Endodermal cell (in vitro differentiated cells): ENCODE measurements around the gene MRNIP. TPM values are rescaled to one million over a fixed set of nuclear protein-coding genes. Genes with fewer than 3 reads are reported as not detected.
A peak's percentile ranks its signal among the peaks of the same experiment; 100 is the strongest.

Experiments used
- DNase-seq: peaks from one replicate; pipeline ENCODE4 v3.0.0-alpha.2; 2017
- H3K27ac ChIP-seq: 2 replicates; pipeline ENCODE4 v1.5.1; 2013; ENCODE audit warnings: mild to moderate bottlenecking, low read depth, low read length, moderate library complexity
- H3K27me3 ChIP-seq: 2 replicates; pipeline ENCODE4 v1.6.1; 2013; ENCODE audit warnings: mild to moderate bottlenecking, low read length, moderate library complexity; ENCODE audit not compliant: insufficient read depth, control insufficient read depth, poor library complexity, severe bottlenecking
- H3K36me3 ChIP-seq: 2 replicates; pipeline ENCODE4 v1.7.0; 2013; ENCODE audit warnings: mild to moderate bottlenecking, low read length, moderate library complexity; ENCODE audit not compliant: control insufficient read depth, insufficient read depth
- H3K4me1 ChIP-seq: one replicate; pipeline ENCODE4 v1.7.0; 2013; ENCODE audit warnings: low read length; ENCODE audit not compliant: control insufficient read depth, insufficient read depth
- H3K4me3 ChIP-seq: 2 replicates; pipeline ENCODE4 v1.5.1; 2013; ENCODE audit warnings: mild to moderate bottlenecking, low read length, moderate library complexity
- H3K9ac ChIP-seq: 2 replicates; pipeline ENCODE4 v1.6.1; 2013; ENCODE audit warnings: mild to moderate bottlenecking, low read length, moderate library complexity; ENCODE audit not compliant: poor library complexity, severe bottlenecking; ENCODE audit errors: extremely low read depth
- H3K9me3 ChIP-seq: 2 replicates; pipeline ENCODE4 v1.6.1; 2013; ENCODE audit warnings: mild to moderate bottlenecking, low read length, moderate library complexity; ENCODE audit not compliant: control insufficient read depth
- H3K27ac Mint-ChIP-seq: 2 replicates; pipeline ENCODE4 v1.8.0; 2020; ENCODE audit warnings: mixed read lengths
- H3K27me3 Mint-ChIP-seq: 2 replicates; pipeline ENCODE4 v1.8.0; 2021; ENCODE audit warnings: mild to moderate bottlenecking, mixed read lengths; ENCODE audit not compliant: insufficient read depth
- H3K36me3 Mint-ChIP-seq: 2 replicates; pipeline ENCODE4 v1.8.0; 2020; ENCODE audit warnings: low read depth, mixed read lengths
- H3K4me1 Mint-ChIP-seq: 2 replicates; pipeline ENCODE4 v1.8.0; 2020; ENCODE audit warnings: mixed read lengths
- H3K4me3 Mint-ChIP-seq: 2 replicates; pipeline ENCODE4 v1.8.0; 2020; ENCODE audit warnings: mild to moderate bottlenecking, moderate library complexity, mixed read lengths
- H3K9me3 Mint-ChIP-seq: 2 replicates; pipeline ENCODE4 v1.8.0; 2020; ENCODE audit warnings: mild to moderate bottlenecking, mixed read lengths
- CTCF ChIP-seq: fragments of 200-600 bp; sonication (generic); conservative IDR thresholded peaks from 2 replicates; pipeline ENCODE4 v1.5.0; 2021; ENCODE audit warnings: antibody characterized with exemption, mild to moderate bottlenecking
- WGBS, 2 experiments: methylation state at CpG; one replicate each; pipeline versions ENCODE4 v1.1.5 to v1.1.7; 2013; ENCODE audit warnings: missing lambda C conversion rate in 2 of 2, mixed read lengths in 1 of 2; ENCODE audit not compliant: insufficient coverage in 1 of 2, insufficient read length in 1 of 2; 5-methylcytosine and 5-hydroxymethylcytosine counted together
- total RNA-seq, 2 donors: library from RNA; stranded (reverse); fragmentation: NEBNext Ultra II Directional in 1 of 2; extraction: Animal tissue kit (Norgen Biotek cat#: 25700) in 1 of 2; gene quantifications; 2 replicates in 1 of 2; 3 replicates in 1 of 2; pipeline ENCODE4 v1.2.1, GENCODE V29; 2021

Gene MRNIP
- total RNA-seq, 2 donors from 2014 or later = 45.8 to 55.3 TPM

GRCh38 chr5:179817890-179818745 is 40.5 kb downstream of the MRNIP start:
- Mint-ChIP-seq H3K36me3 (peaks cover 26% of the 10 kb centered on the region), H3K4me1 (peaks cover 29% of the 10 kb centered on the region), H3K4me3 (peak overlapping the region; percentile 48), H3K27me3 (peaks cover 4% of the 10 kb centered on the region), H3K27ac (peak overlapping the region; percentile 92), H3K9me3 (no peaks in the 10 kb centered on the region)
- no peak for TF ChIP-seq CTCF
- Histone ChIP-seq H3K27ac (no peak overlapping the region), H3K9me3 (no peaks in the 10 kb centered on the region), H3K4me1 (peaks cover 22% of the 10 kb centered on the region), H3K27me3 (no peaks in the 10 kb centered on the region), H3K4me3 (no peak overlapping the region), H3K36me3 (peaks cover 23% of the 10 kb centered on the region), H3K9ac (no peak overlapping the region)
- WGBS, 2 experiments = 82 to 83% methylated on average over 2 to 14 of the region's 14 CpGs
- DNase-seq = no peak

GRCh38 chr5:179817470-179817840 is 41.2 kb downstream of the MRNIP start:
- peak overlapping the region; percentile 48 for H3K4me3 Mint-ChIP-seq
- DNase-seq = no peak
- no peak for TF ChIP-seq CTCF

GRCh38 chr5:179816796-179817469 is 41.7 kb downstream of the MRNIP start:
- Histone ChIP-seq H3K36me3 (peaks cover 34% of the 10 kb centered on the region), H3K9me3 (no peaks in the 10 kb centered on the region), H3K27ac (no peak overlapping the region), H3K27me3 (no peaks in the 10 kb centered on the region), H3K4me3 (no peak overlapping the region), H3K4me1 (peaks cover 16% of the 10 kb centered on the region), H3K9ac (no peak overlapping the region)
- Mint-ChIP-seq H3K27ac (no peak overlapping the region), H3K36me3 (peaks cover 28% of the 10 kb centered on the region), H3K27me3 (peaks cover 4% of the 10 kb centered on the region), H3K4me3 (peak overlapping the region; percentile 48), H3K4me1 (peaks cover 18% of the 10 kb centered on the region), H3K9me3 (no peaks in the 10 kb centered on the region)
- 11 to 16% methylated on average over 16 to 72 of the region's 72 CpGs for WGBS, 2 experiments
- no peak for TF ChIP-seq CTCF
- peak; percentile 70 for DNase-seq

More at GRCh38 chr5:179817470-179817840, 41.2 kb downstream of the MRNIP start:
- peaks cover 29% of the 10 kb centered on the region for H3K36me3 ChIP-seq
- H3K4me3 ChIP-seq = no peak overlapping the region
- WGBS, 2 experiments = 88% methylated on average over 3 to 8 of the region's 8 CpGs
- H3K4me1 Mint-ChIP-seq = peaks cover 23% of the 10 kb centered on the region
- H3K9me3 Mint-ChIP-seq = no peaks in the 10 kb centered on the region
- H3K9ac ChIP-seq = no peak overlapping the region
- peaks cover 25% of the 10 kb centered on the region for H3K36me3 Mint-ChIP-seq
- peaks cover 4% of the 10 kb centered on the region for H3K27me3 Mint-ChIP-seq
- H3K4me1 ChIP-seq = peaks cover 20% of the 10 kb centered on the region
- H3K27ac Mint-ChIP-seq = no peak overlapping the region
- H3K9me3 ChIP-seq = no peaks in the 10 kb centered on the region
- H3K27ac ChIP-seq = no peak overlapping the region
- H3K27me3 ChIP-seq = no peaks in the 10 kb centered on the region
